Measurements from ENCODE around the gene BTBD7. TPM values are rescaled to one million over a fixed set of nuclear protein-coding genes. Genes with fewer than 3 reads are reported as not detected.

BTBD7 gene
- total and polyA plus RNA-seq, 2 of the 4 experiments (the other 2 are of a cell fraction): 11.9 to 30.5 TPM

DNA sequence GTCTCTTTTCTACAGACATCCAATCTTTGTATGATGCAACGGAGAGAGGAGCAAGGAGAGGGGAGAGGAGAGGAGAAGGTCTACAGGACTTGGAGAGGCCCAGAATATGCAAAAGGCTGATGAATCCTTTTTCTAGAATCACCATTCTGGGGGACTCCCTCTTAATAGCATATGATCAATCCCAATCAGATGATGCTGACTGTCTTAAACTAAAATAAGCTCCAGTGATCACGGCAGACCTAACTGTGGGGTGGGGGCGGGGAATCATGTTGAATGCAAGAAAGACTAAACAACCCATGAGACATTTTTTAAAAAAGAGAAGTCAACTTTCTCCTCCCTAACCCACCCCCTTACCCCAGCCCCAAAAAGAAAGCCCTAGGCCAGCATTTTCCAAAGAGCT lies 33.4 kb downstream of the BTBD7 start:
- Histone ChIP-seq H3K27me3 (ENCODE audit: control insufficient read depth, insufficient read depth, low read length) (no peaks in the 10 kb centered on the region), H2BK15ac (ENCODE audit: low read depth, low read length) (no peak overlapping the region), H3K9me1 (ENCODE audit: insufficient read depth, low read length) (peaks cover 14% of the 10 kb centered on the region), H2AK5ac (ENCODE audit: low read depth, low read length) (no peak overlapping the region), H3K36me3 (ENCODE audit: control insufficient read depth, insufficient read depth, low read length) (peaks cover 3% of the 10 kb centered on the region; the same call in 1 of the 2 replicates), H2BK5ac (ENCODE audit: low read depth, low read length, poor library complexity, severe bottlenecking) (no peak overlapping the region), H3K27ac (ENCODE audit: insufficient read depth, low read length) (no peak overlapping the region), H4K8ac (ENCODE audit: low read depth in 2 of 2, low read length in 2 of 2) (no peak overlapping the region), H3K56ac (ENCODE audit: extremely low read depth, insufficient read depth, low read length) (no peak overlapping the region), H3K23ac (ENCODE audit: low read depth, low read length) (no peak overlapping the region; the same call in 1 of the 2 replicates), H3K4ac (ENCODE audit: low read depth, low read length) (no peak overlapping the region), H2BK120ac (ENCODE audit: low read depth, low read length) (no peak overlapping the region), H2AK9ac (replicated peaks; ENCODE audit: low read depth, low read length, poor library complexity) (no peak overlapping the region), H3K79me1 (ENCODE audit: low read depth in 1 of 2, low read length in 2 of 2) (peaks cover 39 to 63% of the 10 kb centered on the region in 2 experiments), H3K4me3 (ENCODE audit: insufficient read depth, low read depth, low read length) (no peak overlapping the region), H4K5ac (ENCODE audit: low read depth, low read length) (no peak overlapping the region), H3K4me1 (ENCODE audit: control insufficient read depth, insufficient read depth, low read length) (peaks cover 12% of the 10 kb centered on the region), H2AFZ (replicated peaks; ENCODE audit: low read length, poor library complexity) (no peak overlapping the region), H2BK20ac (ENCODE audit: low read depth, low read length) (no peak overlapping the region), H4K20me1 (ENCODE audit: insufficient read depth, low read length) (peaks cover 23% of the 10 kb centered on the region), H3K9me3 (ENCODE audit: control insufficient read depth, insufficient read depth, low read length) (no peaks in the 10 kb centered on the region), H3K9ac (ENCODE audit: low read depth, low read length) (no peak overlapping the region), H3K4me2 (ENCODE audit: low read depth, low read length) (no peak overlapping the region), H3K18ac (ENCODE audit: low read depth, low read length) (no peak overlapping the region), H3K14ac (replicated peaks; ENCODE audit: low read depth, low read length) (no peak overlapping the region), H4K91ac (ENCODE audit: insufficient read depth, low read depth, low read length) (no peak overlapping the region; the same call in 1 of the 2 replicates)
- POLR2A ChIA-PET (ENCODE audit: unreplicated experiment): no interaction called here
- dilution Hi-C loops (cut with HindIII; ENCODE audit: low sequenced_read_pairs, unreplicated experiment): no loop called here
- TF ChIP-seq RFX5 (IDR thresholded peaks at IDR 0.05; ENCODE audit: low read depth, low read length) (no peak), CHD1 (IDR thresholded peaks at IDR 0.05; ENCODE audit: low read depth, low read length) (no peak), RAD21 (IDR thresholded peaks at IDR 0.05; ENCODE audit: low read length) (no peak), MAFK (IDR thresholded peaks at IDR 0.05; ENCODE audit: low read depth, low read length) (no peak), RCOR1 (IDR thresholded peaks at IDR 0.05; ENCODE audit: insufficient replicate concordance, low read length) (no peak), POLR2A (IDR thresholded peaks at IDR 0.05; ENCODE audit: low read depth, low read length) (no peak), BHLHE40 (IDR thresholded peaks at IDR 0.05; ENCODE audit: low read depth, low read length) (no peak), NFE2L2 (IDR thresholded peaks at IDR 0.05; ENCODE audit: low read depth, low read length) (no peak), MAZ (IDR thresholded peaks at IDR 0.05; ENCODE audit: borderline replicate concordance, low read depth, low read length) (no peak), FOS (IDR thresholded peaks at IDR 0.05; ENCODE audit: low read depth, low read length) (no peak)
- TF ChIP-seq, protein P1, sequence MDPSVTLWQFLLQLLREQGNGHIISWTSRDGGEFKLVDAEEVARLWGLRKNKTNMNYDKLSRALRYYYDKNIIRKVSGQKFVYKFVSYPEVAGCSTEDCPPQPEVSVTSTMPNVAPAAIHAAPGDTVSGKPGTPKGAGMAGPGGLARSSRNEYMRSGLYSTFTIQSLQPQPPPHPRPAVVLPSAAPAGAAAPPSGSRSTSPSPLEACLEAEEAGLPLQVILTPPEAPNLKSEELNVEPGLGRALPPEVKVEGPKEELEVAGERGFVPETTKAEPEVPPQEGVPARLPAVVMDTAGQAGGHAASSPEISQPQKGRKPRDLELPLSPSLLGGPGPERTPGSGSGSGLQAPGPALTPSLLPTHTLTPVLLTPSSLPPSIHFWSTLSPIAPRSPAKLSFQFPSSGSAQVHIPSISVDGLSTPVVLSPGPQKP (IDR thresholded peaks at IDR 0.05; ENCODE audit: borderline replicate concordance, low read depth, low read length): no peak
- TF ChIP-seq, protein P2, sequence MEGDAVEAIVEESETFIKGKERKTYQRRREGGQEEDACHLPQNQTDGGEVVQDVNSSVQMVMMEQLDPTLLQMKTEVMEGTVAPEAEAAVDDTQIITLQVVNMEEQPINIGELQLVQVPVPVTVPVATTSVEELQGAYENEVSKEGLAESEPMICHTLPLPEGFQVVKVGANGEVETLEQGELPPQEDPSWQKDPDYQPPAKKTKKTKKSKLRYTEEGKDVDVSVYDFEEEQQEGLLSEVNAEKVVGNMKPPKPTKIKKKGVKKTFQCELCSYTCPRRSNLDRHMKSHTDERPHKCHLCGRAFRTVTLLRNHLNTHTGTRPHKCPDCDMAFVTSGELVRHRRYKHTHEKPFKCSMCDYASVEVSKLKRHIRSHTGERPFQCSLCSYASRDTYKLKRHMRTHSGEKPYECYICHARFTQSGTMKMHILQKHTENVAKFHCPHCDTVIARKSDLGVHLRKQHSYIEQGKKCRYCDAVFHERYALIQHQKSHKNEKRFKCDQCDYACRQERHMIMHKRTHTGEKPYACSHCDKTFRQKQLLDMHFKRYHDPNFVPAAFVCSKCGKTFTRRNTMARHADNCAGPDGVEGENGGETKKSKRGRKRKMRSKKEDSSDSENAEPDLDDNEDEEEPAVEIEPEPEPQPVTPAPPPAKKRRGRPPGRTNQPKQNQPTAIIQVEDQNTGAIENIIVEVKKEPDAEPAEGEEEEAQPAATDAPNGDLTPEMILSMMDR (conservative IDR thresholded peaks at IDR 0.05; ENCODE audit: low read depth, low read length): no peak
- intact Hi-C loops (cut with micrococcal nuclease): loop anchor here (2.0 kb wide), 1 partner anchor 17 kb away; no protein-coding TSS in a partner anchor
- WGBS, 2 experiments (ENCODE audit: extremely low coverage in 2 of 2, insufficient read length in 1 of 2): no CpG with 5 or more reads among the region's 3 CpGs
- BruUV-seq (replicated peaks): no TSS peak
- in situ Hi-C loops (cut with MboI; ENCODE audit: low sequenced_read_pairs): no loop called here
- no peak for DNase-seq
- ATAC-seq (ENCODE audit: low read depth): no peak
- CTCF ChIA-PET: no interaction called here

All from IMR-90 (cell line).